Transverse colon (tissue), 4 donors: ENCODE measurements around the gene ARMCX1. TPM values are rescaled to one million over a fixed set of nuclear protein-coding genes. Genes with fewer than 3 reads are reported as not detected.
"Not testable (repeated sequence)": the region's sequence is repeated elsewhere in the genome, so short reads cannot be mapped to it uniquely, and the experiment has no call there.

Source experiments
- DNase-seq: peaks from one replicate; pipeline ENCODE4 v3.0.0-alpha.2; 2019
- H3K27ac ChIP-seq, 4 donors: fragments of 200-600 bp; sonication (generic); 2 replicates each; pipeline ENCODE4 v1.5.1; 2016 to 2018; ENCODE audit warnings: inconsistent platforms in 4 of 4
- H3K27me3 ChIP-seq: fragments of 200-600 bp; sonication (generic); 2 replicates; pipeline ENCODE4 v1.5.1; 2017; ENCODE audit warnings: inconsistent platforms
- H3K36me3 ChIP-seq, 4 donors: fragments of 200-600 bp; sonication (generic); 2 replicates each; pipeline ENCODE4 v1.5.1; 2017 to 2019; ENCODE audit warnings: inconsistent platforms in 4 of 4
- H3K4me1 ChIP-seq, 4 donors: fragments of 200-600 bp; sonication (generic); 2 replicates each; pipeline ENCODE4 v1.5.1; 2017 to 2020; ENCODE audit warnings: inconsistent platforms in 4 of 4
- H3K4me3 ChIP-seq, 4 donors: fragments of 200-600 bp; sonication (generic); 1 replicate in 1 of 4; 2 replicates in 3 of 4; pipeline versions ENCODE4 v1.5.1 to v1.6.1; 2017 to 2019; ENCODE audit warnings: inconsistent platforms in 4 of 4
- H3K9me3 ChIP-seq, 2 donors: fragments of 200-600 bp; sonication (generic); 2 replicates each; pipeline ENCODE4 v1.5.1; 2017 to 2019; ENCODE audit warnings: inconsistent platforms in 2 of 2
- CTCF ChIP-seq, 5 experiments: fragments of 200-600 bp in 3 of 5; fragments of 450-650 bp in 2 of 5; sonication (generic) in 3 of 5; IDR thresholded peaks; 1 replicate in 2 of 5; 2 replicates in 3 of 5; pipeline ENCODE4 v1.5.1; 2016 to 2017; ENCODE audit warnings: antibody characterized with exemption in 5 of 5, inconsistent platforms in 3 of 5, mild to moderate bottlenecking in 2 of 5, moderate library complexity in 1 of 5
- EP300 ChIP-seq: sonication (generic); formaldehyde crosslinking; IDR thresholded peaks from one replicate; pipeline ENCODE4 v1.6.1; 2017; ENCODE audit warnings: antibody characterized with exemption, low read depth
- POLR2A ChIP-seq: fragments of 450-650 bp; IDR thresholded peaks from one replicate; pipeline ENCODE4 v1.6.1; 2016; ENCODE audit warnings: antibody characterized with exemption, mild to moderate bottlenecking, moderate library complexity
- POLR2AphosphoS5 ChIP-seq, 3 donors: sonication (generic); formaldehyde crosslinking; IDR thresholded peaks; one replicate each; pipeline ENCODE4 v1.6.1; 2016; ENCODE audit warnings: antibody characterized with exemption in 3 of 3
- WGBS, 2 donors: methylation state at CpG; one replicate each; pipeline ENCODE4 v1.1.5; 2018; ENCODE audit warnings: low coverage in 1 of 2; 5-methylcytosine and 5-hydroxymethylcytosine counted together
- in situ Hi-C, 4 donors: fragments of 200-750 bp; cut with MboI; loops; one replicate each; pipeline versions ENCODE4 v1.15.0 to v1.15.1; 2017; ENCODE audit warnings: low sequenced_read_pairs in 3 of 4, low pct_ligation_motif_present in 1 of 4, low pct_unique_long_range_greater_than_20kb in 1 of 4
- intact Hi-C: fragments of 100-400 bp; cut with DNase I; formaldehyde crosslinking; loops from one replicate; pipeline ENCODE4 v1.15.1; 2023; ENCODE audit warnings: low total_unique reads
- total RNA-seq, 4 donors: library from RNA; depleted of rRNA; stranded (reverse); fragments of >200 nt; gene quantifications; one replicate each; pipeline ENCODE4 v1.1.0, GENCODE V29; 2016

The ARMCX1 gene
- total RNA-seq, 4 donors from 2014 or later, result 5.2 to 16.1 (median 12.1) TPM

- H3K27ac ChIP-seq, result no peak overlapping the region
- DNase-seq, result no peak
- H3K9me3 ChIP-seq, result no peaks in the 10 kb centered on the region
- H3K36me3 ChIP-seq, result no peaks in the 10 kb centered on the region
- in situ Hi-C loops, result no loop called here
- no peaks in the 10 kb centered on the region for H3K4me1 ChIP-seq
- H3K4me3 ChIP-seq, result no peak overlapping the region
- intact Hi-C loops, result no loop called here
- TF ChIP-seq EP300 (no peak), CTCF (IDR thresholded peaks at IDR 0.05) (no peak), POLR2A (no peak), POLR2AphosphoS5 (IDR thresholded peaks at IDR 0.05) (no peak)
- H3K27me3 ChIP-seq, result no peaks in the 10 kb centered on the region
Observed at GRCh38 chrX:101564651-101565050, 14.3 kb downstream of the ARMCX1 start.

DNA sequence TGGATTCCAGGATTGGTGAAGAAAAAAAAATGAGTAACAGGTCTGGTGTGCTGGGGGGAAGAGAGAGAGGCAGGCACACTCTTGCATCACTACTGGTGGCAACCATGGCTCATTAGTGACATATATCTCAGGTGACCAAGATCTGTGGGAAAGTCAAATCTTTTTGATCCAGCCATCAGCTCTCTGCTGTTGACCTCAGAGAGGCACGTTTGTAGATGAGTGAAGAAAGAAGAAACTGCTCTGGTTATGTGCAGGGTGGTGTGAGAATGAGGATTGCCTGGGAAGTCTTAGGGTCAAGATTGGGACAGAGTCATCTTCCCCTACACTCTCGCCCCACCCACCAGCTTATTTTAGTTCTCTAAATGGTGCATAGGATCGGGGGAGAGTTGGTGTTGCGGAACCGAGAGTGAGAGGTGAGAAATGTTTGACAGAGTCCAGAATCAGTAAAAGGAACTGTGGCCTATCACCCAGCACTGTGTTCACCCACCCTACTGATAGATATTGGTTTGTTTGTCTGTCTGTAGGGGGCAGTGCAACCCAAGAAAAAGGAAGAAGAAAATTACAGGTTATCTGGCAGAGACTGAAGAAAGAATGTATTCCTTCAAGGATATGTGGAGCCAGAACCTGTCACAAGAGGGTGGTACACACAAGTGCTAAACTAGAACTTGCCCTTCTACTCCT lies 45.5 kb downstream of the ARMCX1 start:
- Histone ChIP-seq H3K36me3 (no peaks in the 10 kb centered on the region), H3K4me3 (no peak overlapping the region), H3K9me3 (no peaks in the 10 kb centered on the region), H3K27me3 (no peaks in the 10 kb centered on the region), H3K27ac (no peak overlapping the region), H3K4me1 (no peaks in the 10 kb centered on the region)
- in situ Hi-C loops, result loop anchor here in 2 of 4 donors (25.0 kb wide), 1 partner anchor 166 kb away; no protein-coding TSS in a partner anchor
- intact Hi-C loops, result no loop called here
- DNase-seq, result no peak
- WGBS, 2 donors, result 29% methylated on average over 5 of the region's 5 CpGs; no CpG with 5 or more reads in 1 of the 2 donors
- TF ChIP-seq EP300 (no peak), CTCF (IDR thresholded peaks at IDR 0.05) (peak; percentile 46 to 61 (median 47))

DNA sequence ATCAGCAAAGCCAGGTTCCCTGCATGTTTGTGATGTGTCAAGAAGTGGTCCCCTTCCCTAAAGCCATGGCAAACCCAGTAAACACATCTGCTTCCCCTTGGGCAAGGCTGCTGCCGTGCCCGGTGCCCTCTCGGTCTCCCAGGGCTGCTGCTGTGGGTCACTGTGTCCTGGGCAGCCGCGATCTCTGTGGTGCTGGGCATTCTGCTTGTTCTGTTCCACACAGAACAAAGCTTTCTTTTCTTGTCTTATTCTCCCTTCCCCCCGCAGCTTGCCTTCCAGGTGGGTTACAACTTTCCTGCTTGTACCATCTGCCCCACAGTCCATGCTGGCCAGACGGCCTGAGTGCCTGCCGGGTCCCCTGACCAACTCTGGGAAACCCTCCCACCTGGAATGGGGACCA lies 49.2 kb downstream of the ARMCX1 start:
- intact Hi-C loops, result not testable (repeated sequence)

DNA sequence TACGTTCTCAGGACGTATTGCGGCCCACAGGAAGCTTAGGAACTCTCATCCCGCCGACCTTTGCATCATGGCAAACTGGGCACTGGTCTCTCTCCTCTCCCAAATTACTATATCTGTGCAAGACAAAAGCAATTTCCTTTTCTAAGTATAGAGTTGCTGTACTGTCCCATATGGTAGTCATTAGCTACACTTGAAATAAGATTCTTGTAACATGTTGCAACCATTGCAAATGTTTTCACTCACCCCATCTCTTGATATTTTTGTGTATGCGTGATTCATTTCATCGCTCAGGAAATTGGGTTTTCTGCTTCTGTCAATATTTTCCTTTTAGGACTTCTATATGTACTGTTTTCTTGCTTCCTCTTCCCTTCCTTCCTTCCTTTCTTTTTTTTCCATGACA lies 51.7 kb downstream of the ARMCX1 start:
- intact Hi-C loops (no loop called here), in situ Hi-C loops (no loop called here)
- WGBS, 2 donors, result 86% methylated on average over 7 of the region's 7 CpGs; no CpG with 5 or more reads in 1 of the 2 donors
- no peak overlapping the region for H3K4me3 ChIP-seq
- no peaks in the 10 kb centered on the region for H3K27me3 ChIP-seq
- H3K36me3 ChIP-seq, result no peaks in the 10 kb centered on the region
- DNase-seq, result no peak
- no peak overlapping the region for H3K27ac ChIP-seq
- H3K9me3 ChIP-seq, result no peaks in the 10 kb centered on the region
- no peaks in the 10 kb centered on the region for H3K4me1 ChIP-seq
- TF ChIP-seq POLR2AphosphoS5 (IDR thresholded peaks at IDR 0.05) (no peak), EP300 (no peak), POLR2A (no peak), CTCF (IDR thresholded peaks at IDR 0.05) (no peak)

More for the DNA sequence above, 49.2 kb downstream of the ARMCX1 start:
- H3K27ac ChIP-seq, H3K36me3 ChIP-seq, H3K4me3 ChIP-seq, H3K4me1 ChIP-seq, DNase-seq, H3K27me3 ChIP-seq, H3K9me3 ChIP-seq: not testable (repeated sequence)
- WGBS, 2 donors, result 85% methylated on average over 5 of the region's 8 CpGs; no CpG with 5 or more reads in 1 of the 2 donors
- in situ Hi-C loops, result loop anchor here in 2 of 4 donors (25.0 kb wide), 1 partner anchor 163 kb away; no protein-coding TSS in a partner anchor

Other genes with a start within 250 kb of the ARMCX1 start
- 1 to 10 TPM; 2.8 to 8.6 (median 5.5) TPM for gene TIMM8A, start 201.8 kb upstream of the ARMCX1 start, total RNA-seq
- 1 to 10 TPM in 3 of 4 donors, under 1 TPM in 1; 0.40 to 7.9 (median 4.4) TPM for gene BTK, start 164.4 kb upstream of the ARMCX1 start, total RNA-seq
- gene RPL36A, start 159.5 kb upstream of the ARMCX1 start, total RNA-seq, result 100 to 1,000 TPM; 227 to 838 (median 617) TPM
- 10 to 100 TPM in 2 of 4 donors, 1 to 10 TPM in 2; 1.4 to 20.8 (median 13.5) TPM for gene GLA, start 142.6 kb upstream of the ARMCX1 start, total RNA-seq
- gene HNRNPH2, start 142.3 kb upstream of the ARMCX1 start, total RNA-seq, result 10 to 100 TPM in 3 of 4 donors, 1 to 10 TPM in 1; 9.7 to 46.1 (median 33.2) TPM
- gene ARMCX4, start 65.1 kb upstream of the ARMCX1 start, total RNA-seq, result 10 to 100 TPM in 2 of 4 donors, 1 to 10 TPM in 2; 3.8 to 41.5 (median 10.6) TPM
- 10 to 100 TPM in 1 of 4 donors, 1 to 10 TPM in 1, not detected in 2; 7.2 to 13.5 TPM for gene ARMCX6, start 67.5 kb downstream of the ARMCX1 start, total RNA-seq
- 10 to 100 TPM; 18.7 to 38.5 (median 25.2) TPM for gene ARMCX3, start 72.6 kb downstream of the ARMCX1 start, total RNA-seq
- 10 to 100 TPM in 1 of 4 donors, 1 to 10 TPM in 3; 5.9 to 11.7 (median 6.7) TPM for gene ARMCX2, start 109.3 kb downstream of the ARMCX1 start, total RNA-seq